Glomerular endothelial cell (primary cell): ENCODE results near the gene SPTAN1. TPM values are rescaled to one million over a fixed set of nuclear protein-coding genes. Genes with fewer than 3 reads are reported as not detected.

Source experiments
- DNase-seq: peaks from one replicate; pipeline ENCODE4 v3.0.0-alpha.2; 2011; ENCODE audit warnings: low read depth, low spot score; ENCODE audit errors: extremely low read depth
- total RNA-seq: library from RNA; depleted of rRNA; stranded (reverse); fragments of >200 nt; gene quantifications from 2 replicates; pipeline ENCODE4 v1.2.3, GENCODE V29; 2015

SPTAN1 gene
- total RNA-seq, 1 donor from 2014 or later = 476 TPM

DNA sequence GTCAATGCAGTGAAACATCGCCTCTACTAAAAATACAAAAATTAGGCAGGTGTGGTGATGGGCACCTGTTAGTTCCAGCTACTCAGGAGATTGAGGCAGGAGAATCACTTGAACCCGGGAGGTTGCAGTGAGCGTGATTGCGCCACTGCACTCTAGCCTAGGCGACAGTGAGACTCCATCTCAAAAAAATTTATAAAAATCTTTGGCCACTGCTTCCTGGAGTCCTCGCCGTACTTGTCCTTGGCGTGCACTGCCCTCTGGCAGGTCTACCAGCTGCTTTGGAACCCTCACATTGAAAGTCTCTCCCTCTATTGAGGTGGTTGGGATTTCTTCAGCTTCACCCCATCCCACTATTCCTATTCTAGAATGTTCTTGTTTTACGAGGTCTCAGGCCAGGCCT lies 79.2 kb downstream of the SPTAN1 start:
- no peak for DNase-seq

DNA sequence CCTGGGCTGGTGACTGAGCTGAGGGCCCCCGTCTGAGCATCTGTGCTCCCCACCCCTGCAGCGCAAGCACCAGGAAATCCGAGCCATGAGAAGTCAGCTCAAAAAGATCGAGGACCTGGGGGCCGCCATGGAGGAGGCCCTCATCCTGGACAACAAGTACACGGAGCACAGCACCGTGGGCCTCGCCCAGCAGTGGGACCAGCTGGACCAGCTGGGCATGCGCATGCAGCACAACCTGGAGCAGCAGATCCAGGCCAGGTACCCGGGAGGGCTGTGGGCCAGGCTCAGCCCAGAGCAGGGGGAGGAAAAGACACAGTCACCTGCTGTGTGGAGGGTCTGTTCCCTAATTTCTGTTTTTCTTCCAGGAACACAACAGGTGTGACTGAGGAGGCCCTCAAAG lies 79.7 kb downstream of the SPTAN1 start:
- DNase-seq = no peak

DNA sequence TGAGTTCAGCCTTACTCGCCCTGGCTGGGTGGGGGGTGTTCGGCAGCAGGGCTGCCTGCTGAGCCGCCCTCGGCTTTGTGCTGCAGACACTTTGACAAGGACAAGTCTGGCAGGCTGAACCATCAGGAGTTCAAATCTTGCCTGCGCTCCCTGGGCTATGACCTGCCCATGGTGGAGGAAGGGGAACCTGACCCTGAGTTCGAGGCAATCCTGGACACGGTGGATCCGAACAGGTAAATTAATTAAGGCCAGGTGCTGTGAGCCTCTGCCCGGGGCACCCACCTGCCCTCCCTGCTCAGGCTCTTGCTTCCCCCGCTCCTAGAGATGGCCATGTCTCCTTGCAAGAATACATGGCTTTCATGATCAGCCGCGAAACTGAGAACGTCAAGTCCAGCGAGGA lies 80.1 kb downstream of the SPTAN1 start:
- DNase-seq = no peak

DNA sequence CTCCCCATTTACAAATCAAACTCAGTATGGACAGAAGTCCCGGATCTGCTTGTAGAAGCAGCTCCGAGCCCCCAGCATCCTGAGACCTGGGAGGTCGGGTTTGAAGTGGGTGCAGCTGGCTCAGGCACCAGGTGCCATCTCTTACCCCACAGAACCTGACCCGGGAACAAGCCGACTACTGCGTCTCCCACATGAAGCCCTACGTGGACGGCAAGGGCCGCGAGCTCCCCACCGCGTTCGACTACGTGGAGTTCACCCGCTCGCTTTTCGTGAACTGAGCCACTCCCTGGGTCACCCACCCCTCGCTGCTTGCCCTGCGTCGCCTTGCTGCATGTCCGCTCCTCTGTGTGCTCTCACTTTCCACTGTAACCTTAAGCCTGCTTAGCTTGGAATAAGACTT lies 80.7 kb downstream of the SPTAN1 start:
- no peak for DNase-seq

DNA sequence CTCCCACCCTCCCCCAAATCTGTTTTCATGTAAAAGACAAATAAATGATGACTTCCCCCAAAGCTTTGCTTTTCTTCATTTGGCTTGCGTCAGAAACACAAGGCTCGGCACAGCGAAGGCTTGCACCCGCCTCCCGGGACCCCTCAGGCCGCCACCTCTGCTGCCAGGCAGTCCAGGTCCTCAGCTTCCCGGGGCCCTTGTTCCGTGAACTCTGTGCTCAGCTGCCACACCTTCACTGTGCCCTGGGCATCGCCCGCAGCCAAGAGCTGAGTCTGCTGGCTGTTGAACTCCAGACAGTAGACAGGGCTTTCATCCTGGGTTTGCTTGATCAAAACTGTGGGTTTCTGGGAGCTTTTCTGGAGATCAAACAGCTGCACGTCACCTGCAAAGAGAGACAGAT lies 81.2 kb downstream of the SPTAN1 start:
- no peak for DNase-seq

DNA sequence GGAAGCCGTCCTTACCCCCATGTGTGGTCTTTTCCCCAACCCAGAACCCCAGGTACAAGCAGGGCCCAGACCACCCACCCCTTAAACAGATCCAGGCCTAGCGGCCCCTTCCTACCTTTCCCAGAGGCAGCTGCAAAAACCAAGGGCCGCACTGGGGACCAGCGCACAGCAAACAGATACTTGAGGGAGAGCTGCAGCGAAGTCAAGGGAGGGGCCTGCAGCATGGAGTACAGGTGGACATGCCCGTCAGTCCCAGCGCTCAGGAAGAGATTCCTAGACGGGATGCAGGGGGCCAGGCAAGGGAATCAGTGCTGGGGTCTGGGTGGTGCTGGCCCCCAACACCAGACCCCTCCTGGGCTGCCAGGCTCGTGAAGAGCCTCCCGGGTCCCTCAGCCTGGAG lies 81.7 kb downstream of the SPTAN1 start:
- no peak for DNase-seq

DNA sequence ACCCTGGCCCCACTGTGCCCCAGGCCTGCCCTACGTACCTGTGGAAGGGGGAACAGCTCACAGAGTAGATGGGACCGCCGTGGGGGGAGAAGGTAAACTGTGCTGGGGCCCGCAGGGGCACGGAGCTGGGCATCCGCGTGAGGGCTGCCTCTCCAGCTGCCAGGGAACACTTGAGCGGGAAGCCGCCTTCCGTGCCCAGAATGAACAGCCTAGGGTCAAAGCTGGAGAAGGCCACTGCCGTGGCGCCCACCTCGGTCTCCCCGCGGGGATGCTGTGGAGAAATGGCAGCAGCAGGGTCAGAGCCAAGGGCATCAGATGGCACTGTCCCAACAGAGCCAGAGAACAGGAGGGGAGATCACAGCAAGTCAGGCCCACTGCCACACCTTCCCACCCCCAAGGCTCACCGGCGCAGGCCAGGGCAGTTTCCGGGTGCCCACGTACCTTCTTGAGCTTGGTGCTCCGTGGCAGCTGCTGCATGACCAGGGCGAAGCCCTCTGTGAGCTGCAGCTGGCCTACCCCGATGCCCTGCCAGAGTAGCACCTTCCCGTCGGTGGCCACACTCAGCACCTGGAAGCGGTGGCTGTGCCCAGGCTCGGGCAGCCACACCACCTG lies 82.4 kb downstream of the SPTAN1 start:
- no peak for DNase-seq

DNA sequence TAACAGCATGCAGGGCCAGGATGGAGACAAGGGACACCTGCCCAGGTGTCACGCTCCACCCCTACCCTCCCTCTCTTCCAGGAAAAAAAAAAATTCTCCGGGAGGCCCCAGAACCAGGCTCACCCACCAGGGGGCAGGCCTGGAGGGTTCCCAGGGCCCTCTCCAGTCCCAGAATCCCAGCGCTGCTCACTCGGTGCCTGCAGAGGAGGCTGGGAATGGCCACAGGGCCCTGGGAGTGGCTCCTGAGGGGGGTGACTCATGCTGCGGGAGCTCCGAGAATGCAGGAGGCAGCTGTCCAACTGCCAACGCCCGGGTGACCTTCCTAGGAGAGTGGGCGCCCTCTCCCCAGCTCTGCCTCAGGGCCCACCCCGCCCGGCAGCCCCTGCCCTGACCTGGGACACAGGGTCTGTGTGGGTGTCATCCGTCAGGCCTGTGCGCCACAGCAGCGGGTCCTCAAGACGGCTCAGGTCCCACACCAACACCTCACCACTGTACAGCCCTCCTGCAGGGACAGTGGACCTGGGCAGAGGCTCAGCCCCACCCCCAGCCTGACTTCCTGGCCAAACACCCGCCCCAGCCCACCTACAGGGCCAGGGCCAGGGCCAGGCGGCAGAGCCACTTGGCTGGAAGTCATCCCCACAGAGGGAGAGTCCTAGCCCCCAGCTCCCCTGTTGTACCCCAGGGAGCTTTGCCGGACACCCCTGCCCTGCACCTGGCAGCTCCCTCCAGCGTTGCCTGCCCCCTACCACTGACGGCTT lies 83.1 kb downstream of the SPTAN1 start:
- DNase-seq = peak; percentile 48

DNA sequence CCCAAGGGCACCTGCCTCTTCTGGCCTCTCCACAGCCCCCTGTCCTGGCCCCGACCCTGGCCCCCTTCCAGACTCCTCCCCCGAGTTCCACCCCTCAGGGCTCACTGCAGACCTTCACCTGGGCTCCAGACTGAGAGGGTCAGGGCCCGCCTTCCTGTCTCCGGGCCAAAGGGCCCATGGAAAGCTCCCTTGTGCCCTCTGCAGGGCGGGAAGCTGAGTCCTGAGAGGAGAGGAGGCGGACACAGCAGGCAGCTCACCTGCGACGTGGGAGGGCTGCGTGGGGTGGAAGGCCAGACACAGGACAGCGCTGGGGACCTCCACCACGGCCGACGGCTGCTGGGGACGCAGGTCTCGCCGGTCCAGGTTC lies 83.6 kb downstream of the SPTAN1 start:
- DNase-seq = no peak

DNA sequence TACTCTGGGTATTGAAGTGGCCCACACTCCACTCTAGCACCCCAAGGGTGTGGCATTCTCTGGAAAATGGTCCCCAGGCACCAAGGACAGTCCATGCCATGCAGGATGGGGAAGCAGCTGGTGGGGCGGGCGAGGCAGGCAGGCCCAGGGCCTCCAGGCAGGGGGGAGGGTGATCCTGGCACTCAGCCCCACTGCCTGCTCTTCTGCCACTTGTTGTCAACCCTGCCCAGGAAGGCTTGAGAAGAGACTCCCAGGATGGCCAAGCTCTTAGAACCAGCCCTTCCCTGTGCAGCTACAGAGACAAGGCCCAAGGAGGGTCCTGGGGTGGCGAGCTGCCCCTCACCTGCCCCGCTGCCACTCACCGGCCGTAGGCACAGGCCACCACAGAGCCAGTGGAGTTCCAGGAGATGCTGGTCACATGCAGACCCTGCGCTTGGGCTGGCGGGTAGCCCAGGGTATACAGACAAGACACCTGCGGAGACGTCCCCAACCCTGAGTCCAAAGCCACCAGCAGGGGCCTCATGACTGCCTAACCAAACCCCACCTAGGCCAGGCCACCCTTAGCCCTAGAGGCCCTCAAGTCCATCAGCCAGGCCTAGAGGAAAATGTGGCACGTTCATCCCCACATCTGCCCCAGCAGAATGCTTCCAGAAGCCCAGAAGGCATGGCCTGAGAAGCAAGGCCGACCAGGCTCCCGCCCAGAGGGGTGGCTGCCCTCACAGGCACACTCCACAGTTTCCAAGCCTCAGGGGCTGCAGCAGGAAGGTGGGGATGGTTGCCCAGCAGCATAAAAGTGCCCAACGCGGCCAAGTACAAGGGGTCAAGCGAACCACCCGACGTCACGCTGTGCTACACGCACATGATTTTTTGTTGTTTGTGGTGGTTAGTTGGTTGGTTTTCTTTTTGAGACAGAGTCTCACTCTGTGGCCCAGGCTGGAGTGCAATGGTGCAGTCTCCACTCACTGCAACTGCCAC lies 84.5 kb downstream of the SPTAN1 start:
- DNase-seq = no peak

DNA sequence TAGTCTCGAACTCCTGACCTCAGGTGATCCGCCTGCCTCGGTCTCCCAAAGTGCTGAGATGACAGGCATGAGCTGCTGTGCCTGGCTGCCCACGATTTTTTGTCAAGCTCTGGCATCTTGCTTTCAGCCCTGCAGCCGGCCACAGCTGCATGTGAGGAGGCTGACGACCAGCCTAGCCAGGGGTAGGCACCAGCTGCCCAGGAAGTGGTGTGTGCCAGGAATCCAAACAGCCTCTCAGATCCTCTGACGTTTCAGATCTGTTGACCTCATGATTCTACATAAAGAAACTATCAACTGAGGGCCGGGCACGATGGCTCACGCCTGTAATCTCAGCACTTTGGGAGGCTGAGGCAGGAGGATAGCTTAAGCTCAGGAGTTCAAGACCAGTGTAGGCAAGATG lies 85.3 kb downstream of the SPTAN1 start:
- no peak for DNase-seq

DNA sequence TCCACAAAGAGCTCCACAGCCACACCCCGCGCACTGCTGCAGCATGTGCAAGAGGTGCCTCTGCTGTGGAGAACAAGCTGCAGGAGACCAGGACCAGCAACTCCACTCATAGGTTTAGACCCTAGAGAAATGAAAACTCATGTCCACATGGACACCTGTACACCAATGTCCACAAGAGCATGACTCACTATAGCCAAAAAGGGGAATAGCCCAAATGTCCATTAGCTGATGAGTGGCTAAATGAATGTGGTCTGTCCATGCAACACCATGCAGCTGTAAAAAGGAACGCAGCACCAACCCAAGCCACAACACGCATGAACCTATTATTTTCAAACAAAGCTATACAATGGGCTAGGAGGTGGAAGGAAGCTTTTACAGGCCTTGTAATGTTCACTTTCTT lies 86.2 kb downstream of the SPTAN1 start:
- DNase-seq = no peak

DNA sequence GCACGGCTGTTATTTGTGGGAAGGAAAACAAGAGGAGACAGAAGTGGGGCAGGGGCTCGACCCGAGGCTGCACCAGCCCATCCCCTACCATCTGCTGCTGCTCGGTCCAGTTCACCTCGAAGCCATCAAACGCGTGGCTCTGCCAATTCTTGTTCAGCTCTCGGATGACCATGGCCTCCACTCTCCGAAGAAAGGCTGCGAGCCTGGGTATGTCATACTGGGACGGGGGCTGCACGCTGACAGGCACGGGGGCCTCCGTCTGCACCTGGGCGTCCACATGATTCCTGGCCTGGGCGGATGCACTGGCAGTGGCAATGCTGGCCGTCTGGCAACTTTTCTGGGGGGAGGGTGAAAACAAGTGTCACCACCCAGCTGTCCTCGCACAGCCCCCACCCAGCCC lies 88.2 kb downstream of the SPTAN1 start:
- no peak for DNase-seq

DNA sequence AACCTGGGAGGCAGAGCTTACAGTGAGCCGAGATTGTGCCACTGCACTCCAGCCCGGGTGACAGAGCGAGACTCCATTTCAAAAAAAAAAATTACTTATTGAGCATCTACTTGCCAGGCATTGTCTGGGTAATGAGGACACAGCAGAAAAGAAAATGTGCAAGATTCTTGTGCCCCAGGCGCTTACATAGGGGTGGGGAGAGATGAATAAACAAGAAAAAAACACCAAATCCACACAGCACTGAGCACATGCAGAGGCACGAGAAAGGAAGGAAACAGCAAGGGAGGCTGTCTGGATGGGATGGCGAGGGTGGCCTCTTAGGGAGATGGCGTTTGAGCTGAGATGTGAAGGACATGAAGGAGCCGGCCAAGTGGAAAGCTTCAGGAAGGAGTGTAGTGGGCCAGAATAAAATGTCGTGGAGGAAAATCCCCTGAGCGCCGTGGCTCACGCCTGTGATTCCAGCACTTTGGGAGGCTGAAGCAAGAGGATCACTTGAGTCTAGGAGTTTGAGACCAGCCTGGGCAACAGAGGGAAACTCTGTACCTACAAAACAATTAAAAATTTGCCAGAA lies 90.4 kb downstream of the SPTAN1 start:
- DNase-seq = no peak

DNA sequence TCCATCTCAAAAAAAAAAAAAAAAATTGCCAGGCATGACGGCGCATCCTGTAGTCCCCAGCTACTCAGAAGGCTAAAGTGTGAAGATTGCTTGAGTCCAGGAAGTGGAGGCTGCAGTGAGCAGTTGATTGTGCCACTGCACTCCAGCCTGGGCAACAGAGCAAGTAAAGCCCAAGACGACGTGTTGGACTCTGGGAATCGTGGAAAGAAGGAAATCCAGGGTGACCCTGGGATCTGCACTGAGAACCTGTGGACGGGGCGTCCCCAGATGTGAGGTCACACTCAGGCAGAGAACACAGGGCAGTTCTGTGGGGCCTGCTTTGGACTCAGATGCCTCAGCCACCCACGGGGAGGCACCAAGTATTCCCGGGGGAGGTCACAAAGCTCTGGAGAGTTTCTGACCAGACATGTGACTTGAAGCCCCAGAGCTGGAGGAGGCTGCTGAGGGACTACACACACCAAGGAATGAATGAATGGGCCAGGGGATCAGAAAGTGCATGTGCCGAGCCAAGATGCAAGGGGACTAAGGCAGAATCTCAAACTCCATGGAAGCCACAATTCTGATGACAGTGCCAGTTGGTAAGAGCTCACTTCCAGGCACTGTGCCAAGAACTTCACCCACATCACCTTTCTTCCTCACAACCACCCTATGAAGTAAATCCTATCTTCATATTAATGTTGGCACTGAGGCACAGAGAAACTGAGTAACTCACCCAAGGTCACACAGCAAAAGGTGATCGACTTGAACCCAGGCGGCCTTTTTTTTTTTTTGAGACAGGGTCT lies 91.3 kb downstream of the SPTAN1 start:
- no peak for DNase-seq

DNA sequence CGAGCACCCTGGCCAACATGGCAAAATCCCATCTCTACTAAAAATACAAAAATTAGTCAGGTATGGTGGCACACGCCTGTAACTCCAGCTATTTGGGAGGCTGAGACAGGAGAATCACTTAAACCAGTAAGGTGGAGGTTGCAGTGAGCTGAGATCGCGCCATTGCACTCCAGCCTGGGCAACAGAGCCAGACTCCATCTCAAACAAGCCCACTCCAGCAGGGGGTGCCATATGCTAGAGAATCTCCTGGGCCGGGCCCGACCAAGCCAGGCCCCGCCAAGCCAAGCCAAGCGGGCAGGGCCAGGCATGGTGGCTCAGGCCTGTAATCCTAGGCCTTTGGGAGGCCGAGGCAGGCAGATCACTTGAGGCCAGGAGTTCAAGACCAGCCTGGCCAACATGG lies 95.8 kb downstream of the SPTAN1 start:
- peak; percentile 5 for DNase-seq

DNA sequence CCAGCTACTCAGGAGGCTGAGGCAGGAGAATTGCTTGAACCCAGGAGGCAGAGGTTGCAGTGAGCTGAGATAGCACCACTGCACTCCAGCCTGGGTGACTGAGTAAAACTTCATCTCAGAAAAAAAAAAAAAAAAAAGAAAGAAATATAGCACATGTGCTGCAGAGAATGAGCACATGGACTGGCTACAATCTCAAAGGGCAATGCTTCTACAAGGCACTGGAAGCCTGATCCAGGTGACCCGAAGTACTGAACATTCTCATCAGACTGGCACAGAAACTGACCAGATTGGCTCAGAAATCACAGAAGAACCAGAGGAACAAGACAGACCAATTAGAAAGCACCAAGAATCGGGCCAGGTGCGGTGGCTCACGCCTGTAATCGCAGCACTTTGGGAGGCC lies 99.4 kb downstream of the SPTAN1 start:
- no peak for DNase-seq

DNA sequence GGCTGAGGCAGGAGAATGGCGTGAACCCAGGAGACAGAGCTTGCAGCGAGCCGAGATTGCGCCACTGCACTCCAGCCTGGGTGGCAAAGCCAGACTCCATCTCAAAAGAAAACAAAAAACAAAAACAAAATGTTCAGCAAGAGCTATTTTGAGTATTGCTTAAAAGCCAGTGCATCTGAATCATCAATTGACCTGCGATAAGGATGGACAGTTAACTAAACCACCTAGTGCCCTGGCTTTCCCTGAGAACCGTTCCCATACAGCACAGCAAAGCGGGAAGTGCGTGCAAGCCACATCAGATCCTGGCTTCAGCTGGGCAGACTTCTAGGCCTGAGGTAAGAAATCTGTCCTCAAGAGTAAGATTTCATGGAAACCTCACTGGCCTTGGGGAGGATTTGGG lies 101.5 kb downstream of the SPTAN1 start:
- DNase-seq = no peak

DNA sequence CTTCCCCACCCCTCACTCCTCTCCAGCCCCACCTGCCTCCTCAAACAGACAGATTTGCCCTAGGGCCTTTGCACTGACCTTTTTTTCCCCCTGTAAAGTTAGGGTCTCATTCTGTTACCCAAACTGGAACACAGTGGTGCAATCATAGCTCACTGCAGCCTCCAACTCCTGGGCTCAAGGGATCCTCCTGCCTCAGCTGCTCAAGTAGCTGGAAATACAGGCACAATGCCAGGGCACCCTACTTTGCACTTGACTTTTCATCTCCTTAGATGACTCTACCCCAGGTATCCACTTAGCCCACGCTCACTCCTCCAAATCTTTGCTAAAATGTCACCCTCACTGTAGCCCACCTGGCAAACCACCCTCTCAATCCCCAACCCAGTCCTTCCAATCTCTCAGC lies 102.1 kb downstream of the SPTAN1 start:
- DNase-seq = no peak
